ENCODE results near the gene LCOR.

The LCOR gene

DNA sequence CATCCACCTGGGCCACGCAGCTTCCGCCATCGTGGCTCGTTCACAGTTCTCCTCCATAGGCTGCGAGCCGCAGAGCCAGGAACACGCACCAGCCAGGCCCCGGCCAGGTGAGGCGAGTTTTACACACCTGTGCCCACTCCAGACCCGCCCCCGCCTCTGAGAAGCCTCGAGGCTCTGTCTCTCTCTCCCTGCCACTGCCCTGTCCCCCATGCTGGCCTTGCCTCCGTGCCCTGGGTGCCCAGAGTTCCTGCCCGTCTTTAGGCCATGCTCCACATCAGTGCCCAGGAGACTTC is 211.4 kb downstream of the LCOR start:
- H3K4me3 ChIP-seq (ENCODE audit: low read depth, low read length), result no peak overlapping the region
- TF ChIP-seq, protein P1, sequence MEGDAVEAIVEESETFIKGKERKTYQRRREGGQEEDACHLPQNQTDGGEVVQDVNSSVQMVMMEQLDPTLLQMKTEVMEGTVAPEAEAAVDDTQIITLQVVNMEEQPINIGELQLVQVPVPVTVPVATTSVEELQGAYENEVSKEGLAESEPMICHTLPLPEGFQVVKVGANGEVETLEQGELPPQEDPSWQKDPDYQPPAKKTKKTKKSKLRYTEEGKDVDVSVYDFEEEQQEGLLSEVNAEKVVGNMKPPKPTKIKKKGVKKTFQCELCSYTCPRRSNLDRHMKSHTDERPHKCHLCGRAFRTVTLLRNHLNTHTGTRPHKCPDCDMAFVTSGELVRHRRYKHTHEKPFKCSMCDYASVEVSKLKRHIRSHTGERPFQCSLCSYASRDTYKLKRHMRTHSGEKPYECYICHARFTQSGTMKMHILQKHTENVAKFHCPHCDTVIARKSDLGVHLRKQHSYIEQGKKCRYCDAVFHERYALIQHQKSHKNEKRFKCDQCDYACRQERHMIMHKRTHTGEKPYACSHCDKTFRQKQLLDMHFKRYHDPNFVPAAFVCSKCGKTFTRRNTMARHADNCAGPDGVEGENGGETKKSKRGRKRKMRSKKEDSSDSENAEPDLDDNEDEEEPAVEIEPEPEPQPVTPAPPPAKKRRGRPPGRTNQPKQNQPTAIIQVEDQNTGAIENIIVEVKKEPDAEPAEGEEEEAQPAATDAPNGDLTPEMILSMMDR (IDR thresholded peaks at IDR 0.05; ENCODE audit: control insufficient read depth, extremely low read depth, insufficient read depth), result no peak
- no peak for DNase-seq (ENCODE audit: low read depth)

Measured in LNCaP clone FGC (cell line).